ENCODE results near the gene LASP1. TPM values are rescaled to one million over a fixed set of nuclear protein-coding genes. Genes with fewer than 3 reads are reported as not detected.

The LASP1 gene
- total RNA-seq, 1 experiment from 2014 or later: 78.3 TPM

- TF ChIP-seq, protein P1, sequence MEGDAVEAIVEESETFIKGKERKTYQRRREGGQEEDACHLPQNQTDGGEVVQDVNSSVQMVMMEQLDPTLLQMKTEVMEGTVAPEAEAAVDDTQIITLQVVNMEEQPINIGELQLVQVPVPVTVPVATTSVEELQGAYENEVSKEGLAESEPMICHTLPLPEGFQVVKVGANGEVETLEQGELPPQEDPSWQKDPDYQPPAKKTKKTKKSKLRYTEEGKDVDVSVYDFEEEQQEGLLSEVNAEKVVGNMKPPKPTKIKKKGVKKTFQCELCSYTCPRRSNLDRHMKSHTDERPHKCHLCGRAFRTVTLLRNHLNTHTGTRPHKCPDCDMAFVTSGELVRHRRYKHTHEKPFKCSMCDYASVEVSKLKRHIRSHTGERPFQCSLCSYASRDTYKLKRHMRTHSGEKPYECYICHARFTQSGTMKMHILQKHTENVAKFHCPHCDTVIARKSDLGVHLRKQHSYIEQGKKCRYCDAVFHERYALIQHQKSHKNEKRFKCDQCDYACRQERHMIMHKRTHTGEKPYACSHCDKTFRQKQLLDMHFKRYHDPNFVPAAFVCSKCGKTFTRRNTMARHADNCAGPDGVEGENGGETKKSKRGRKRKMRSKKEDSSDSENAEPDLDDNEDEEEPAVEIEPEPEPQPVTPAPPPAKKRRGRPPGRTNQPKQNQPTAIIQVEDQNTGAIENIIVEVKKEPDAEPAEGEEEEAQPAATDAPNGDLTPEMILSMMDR (conservative IDR thresholded peaks at IDR 0.05; ENCODE audit: low read depth, low read length): no peak
- no peak for TF ChIP-seq EZH2 (IDR thresholded peaks at IDR 0.05; ENCODE audit: borderline replicate concordance, low read depth, low read length, poor library complexity, severe bottlenecking)
- POLR2A ChIA-PET (ENCODE audit: low non-redundant PET): no interaction called here
- no peak for DNase-seq (ENCODE audit: low spot score)
- BruUV-seq (replicated peaks): no TSS peak
- Histone ChIP-seq H3K27me3 (replicated peaks; ENCODE audit: insufficient read depth, low read depth, low read length, poor library complexity) (no peaks in the 10 kb centered on the region), H3K27ac (ENCODE audit: low read depth, low read length, poor library complexity, severe bottlenecking) (no peak overlapping the region), H3K4me1 (ENCODE audit: insufficient read depth, low read length, poor library complexity, severe bottlenecking) (no peaks in the 10 kb centered on the region), H3K36me3 (ENCODE audit: insufficient read depth, low read length, poor library complexity, severe bottlenecking) (no peaks in the 10 kb centered on the region), H3K9me3 (ENCODE audit: low read depth, low read length, poor library complexity, severe bottlenecking) (no peaks in the 10 kb centered on the region), H3K4me3 (ENCODE audit: low read depth, low read length, poor library complexity, severe bottlenecking) (no peak overlapping the region)
- intact Hi-C loops (cut with micrococcal nuclease; ENCODE audit: unreplicated experiment): no loop called here
- CTCF ChIA-PET: no interaction called here
Observed at GRCh38 chr17:38958756-38959155, 88.9 kb downstream of the LASP1 start.

GRCh38 chr17:38959508-38959907 lies 89.7 kb downstream of the LASP1 start:
- no peak for TF ChIP-seq EZH2 (IDR thresholded peaks at IDR 0.05; ENCODE audit: borderline replicate concordance, low read depth, low read length, poor library complexity, severe bottlenecking)
- TF ChIP-seq, protein P1 (conservative IDR thresholded peaks at IDR 0.05; ENCODE audit: low read depth, low read length): no peak
- Histone ChIP-seq H3K27ac (ENCODE audit: low read depth, low read length, poor library complexity, severe bottlenecking) (no peak overlapping the region), H3K4me3 (ENCODE audit: low read depth, low read length, poor library complexity, severe bottlenecking) (no peak overlapping the region), H3K36me3 (ENCODE audit: insufficient read depth, low read length, poor library complexity, severe bottlenecking) (no peaks in the 10 kb centered on the region), H3K27me3 (replicated peaks; ENCODE audit: insufficient read depth, low read depth, low read length, poor library complexity) (no peaks in the 10 kb centered on the region), H3K9me3 (ENCODE audit: low read depth, low read length, poor library complexity, severe bottlenecking) (no peaks in the 10 kb centered on the region), H3K4me1 (ENCODE audit: insufficient read depth, low read length, poor library complexity, severe bottlenecking) (no peaks in the 10 kb centered on the region)
- no TSS peak for BruUV-seq (replicated peaks)
- no peak for DNase-seq (ENCODE audit: low spot score)
- ChIA-PET CTCF (no interaction called here), POLR2A (ENCODE audit: low non-redundant PET) (no interaction called here)
- intact Hi-C loops (cut with micrococcal nuclease; ENCODE audit: unreplicated experiment): no loop called here

DNA sequence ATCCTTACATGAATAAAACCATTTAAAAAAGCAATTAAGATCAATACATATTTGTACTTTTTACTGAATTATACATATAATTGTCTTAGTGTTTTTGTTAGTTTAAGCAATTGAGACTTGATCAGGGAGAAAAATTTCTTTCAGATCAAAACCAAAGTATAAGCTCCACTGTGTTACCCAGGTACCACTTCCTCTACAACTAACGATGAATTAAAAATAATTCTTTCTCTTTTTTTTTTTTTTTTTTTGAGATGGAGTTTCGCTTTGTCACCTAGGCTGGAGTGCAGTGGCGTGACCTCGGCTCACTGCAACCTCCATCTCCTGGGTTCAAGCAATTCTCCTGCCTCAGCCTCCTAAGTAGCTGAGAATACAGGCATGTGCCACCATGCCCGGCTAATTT lies 90.5 kb downstream of the LASP1 start:
- TF ChIP-seq EZH2 (IDR thresholded peaks at IDR 0.05; ENCODE audit: borderline replicate concordance, low read depth, low read length, poor library complexity, severe bottlenecking): no peak
- TF ChIP-seq, protein P1 (conservative IDR thresholded peaks at IDR 0.05; ENCODE audit: low read depth, low read length): no peak
- no peaks in the 10 kb centered on the region for H3K36me3 ChIP-seq (ENCODE audit: insufficient read depth, low read length, poor library complexity, severe bottlenecking)
- no peaks in the 10 kb centered on the region for H3K4me1 ChIP-seq (ENCODE audit: insufficient read depth, low read length, poor library complexity, severe bottlenecking)
- H3K27me3 ChIP-seq (replicated peaks; ENCODE audit: insufficient read depth, low read depth, low read length, poor library complexity): no peaks in the 10 kb centered on the region
- POLR2A ChIA-PET (ENCODE audit: low non-redundant PET): interaction anchor here (0.7 kb wide), 1 partner anchor 11 kb away, joined by 3 read pairs; no protein-coding TSS in a partner anchor
- DNase-seq (ENCODE audit: low spot score): no peak
- intact Hi-C loops (cut with micrococcal nuclease; ENCODE audit: unreplicated experiment): no loop called here
- H3K9me3 ChIP-seq (ENCODE audit: low read depth, low read length, poor library complexity, severe bottlenecking): no peaks in the 10 kb centered on the region
- no peak overlapping the region for H3K4me3 ChIP-seq (ENCODE audit: low read depth, low read length, poor library complexity, severe bottlenecking)
- CTCF ChIA-PET: no interaction called here
- BruUV-seq (replicated peaks): no TSS peak
- H3K27ac ChIP-seq (ENCODE audit: low read depth, low read length, poor library complexity, severe bottlenecking): no peak overlapping the region
